Ovary (tissue), 9 donors: ENCODE results near the gene CACHD1. TPM values are rescaled to one million over a fixed set of nuclear protein-coding genes. Genes with fewer than 3 reads are reported as not detected.

Experiments
- DNase-seq, 5 donors: peaks; one replicate each; pipeline ENCODE4 v3.0.0-alpha.2; 2019 to 2020
- H3K27ac ChIP-seq, 2 donors: fragments of 200-600 bp; one replicate each; pipeline versions ENCODE4 v1.5.1 to v1.8.0; 2019 to 2022
- H3K27me3 ChIP-seq: fragments of 200-600 bp; one replicate; pipeline ENCODE4 v1.8.0; 2022
- H3K36me3 ChIP-seq: fragments of 200-600 bp; sonication (generic); one replicate; pipeline ENCODE4 v1.5.1; 2019
- H3K4me1 ChIP-seq: one replicate; pipeline ENCODE4 v1.8.1; 2013; ENCODE audit warnings: mild to moderate bottlenecking, moderate library complexity; ENCODE audit not compliant: insufficient read depth
- H3K4me3 ChIP-seq: fragments of 200-600 bp; sonication (generic); one replicate; pipeline ENCODE4 v1.5.1; 2017
- H3K9me3 ChIP-seq, 2 donors: fragments of 200-600 bp in 1 of 2; sonication (generic) in 1 of 2; one replicate each; pipeline versions ENCODE4 v1.5.1 to v1.8.1; 2013 to 2019; ENCODE audit warnings: mild to moderate bottlenecking in 1 of 2, moderate library complexity in 1 of 2
- CTCF ChIP-seq, 3 donors: fragments of 450-650 bp in 2 of 3; fragments of 200-600 bp in 1 of 3; IDR thresholded peaks; one replicate each; pipeline versions ENCODE4 v1.5.1 to v1.8.0; 2016 to 2022; ENCODE audit warnings: antibody characterized with exemption in 3 of 3, mild to moderate bottlenecking in 1 of 3
- EP300 ChIP-seq: sonication (generic); formaldehyde crosslinking; IDR thresholded peaks from one replicate; pipeline ENCODE4 v1.6.1; 2017; ENCODE audit warnings: antibody characterized with exemption
- POLR2A ChIP-seq: fragments of 450-650 bp; IDR thresholded peaks from one replicate; pipeline ENCODE4 v1.6.1; 2017; ENCODE audit warnings: antibody characterized with exemption, mild to moderate bottlenecking, moderate library complexity
- WGBS, 3 donors: extraction: QIAGEN DNeasy Blood & Tissue Kit in 1 of 3; methylation state at CpG; one replicate each; pipeline versions ENCODE4 v1.1.5 to v1.1.7; 2013 to 2017; 5-methylcytosine and 5-hydroxymethylcytosine counted together
- intact Hi-C, 4 donors: fragments of 100-400 bp; cut with DNase I; formaldehyde crosslinking; loops; one replicate each; pipeline versions ENCODE4 v1.11.0 to v1.15.1; 2022 to 2023
- polyA plus RNA-seq, 2 donors: library from polyadenylated mRNA; stranded (reverse); fragments of 200-250 nt in 1 of 2; fragments of 350-450 nt in 1 of 2; fragmentation: Illumina TruSeq in 1 of 2; extraction: RNeasy Lipid Tissue Mini Kit (QIAGEN cat#74804) in 1 of 2; gene quantifications; one replicate each; pipeline ENCODE4 v1.2.3, GENCODE V29; 2013 to 2014
- total RNA-seq, 7 donors: library from RNA; depleted of rRNA in 2 of 7; stranded (reverse); fragments of >200 nt in 2 of 7; fragmentation: NEBNext Ultra II Directional in 3 of 7; extraction: Animal tissue kit (Norgen Biotek cat#: 25700) in 3 of 7; gene quantifications; one replicate each; pipeline versions ENCODE4 v1.1.0 to v1.2.4, GENCODE V29; 2016 to 2023
- donor health status: DM: no; HTN: no; CAD: no; lungs with moderate emphysema.
- donor health status: DM: no; HTN: no; CAD: no.
- donor health status: Bipolar disorder and iron deficiency.
- donor health status: DM: yes; HTN: yes; CAD: no.
- donor health status: DM: no; HTN: no; CAD: no.
- donor health status: DM: yes; HTN: yes; CAD: no.

CACHD1 gene
- total and polyA plus RNA-seq, 9 donors = 17.0 to 33.1 (median 23.2) TPM

- H3K27ac ChIP-seq = no peak overlapping the region
- DNase-seq = no peak
- no peaks in the 10 kb centered on the region for H3K27me3 ChIP-seq
- no peak for TF ChIP-seq EP300
- TF ChIP-seq CTCF (IDR thresholded peaks at IDR 0.05) = no peak
- no peak for TF ChIP-seq POLR2A
- no peaks in the 10 kb centered on the region for H3K9me3 ChIP-seq
- peaks cover 4% of the 10 kb centered on the region for H3K4me1 ChIP-seq
- intact Hi-C loops = loop anchor here in 1 of 4 donors (10.0 kb wide), 1 partner anchor 107 kb away; the partner anchor contains the start of gene CACHD1
- H3K36me3 ChIP-seq = no peaks in the 10 kb centered on the region
- WGBS, 3 donors = 83 to 94% (median 92%) methylated on average over 4 of the region's 4 CpGs
- H3K4me3 ChIP-seq = no peak overlapping the region
These were observed 111.9 kb downstream of the CACHD1 start for GRCh38 chr1:64581843-64582185.

GRCh38 chr1:64584479-64584878 is 114.5 kb downstream of the CACHD1 start:
- no peak for TF ChIP-seq CTCF (IDR thresholded peaks at IDR 0.05)
- TF ChIP-seq EP300 = no peak
- no peak for TF ChIP-seq POLR2A
- intact Hi-C loops = loop anchor here in 1 of 4 donors (10.0 kb wide), 1 partner anchor 110 kb away; the partner anchor contains the start of gene CACHD1

GRCh38 chr1:64588876-64589275 is 118.9 kb downstream of the CACHD1 start:
- TF ChIP-seq CTCF (IDR thresholded peaks at IDR 0.05) = no peak
- TF ChIP-seq POLR2A = no peak
- no peaks in the 10 kb centered on the region for H3K9me3 ChIP-seq
- DNase-seq = no peak
- no peak overlapping the region for H3K4me3 ChIP-seq
- intact Hi-C loops = loop anchor here in 1 of 4 donors (10.0 kb wide), 1 partner anchor 114 kb away; the partner anchor contains the start of gene CACHD1
- H3K36me3 ChIP-seq = no peaks in the 10 kb centered on the region
- no peaks in the 10 kb centered on the region for H3K27me3 ChIP-seq
- H3K4me1 ChIP-seq = no peaks in the 10 kb centered on the region
- no peak overlapping the region for H3K27ac ChIP-seq

More at GRCh38 chr1:64584479-64584878, 114.5 kb downstream of the CACHD1 start:
- H3K4me3 ChIP-seq = no peak overlapping the region
- DNase-seq = no peak
- no peak overlapping the region for H3K27ac ChIP-seq
- 90 to 95% (median 91%) methylated on average over 1 of the region's 1 CpG for WGBS, 3 donors
- H3K4me1 ChIP-seq = no peaks in the 10 kb centered on the region
- no peaks in the 10 kb centered on the region for H3K9me3 ChIP-seq
- no peaks in the 10 kb centered on the region for H3K36me3 ChIP-seq
- no peaks in the 10 kb centered on the region for H3K27me3 ChIP-seq

GRCh38 chr1:64590316-64590715 is 120.4 kb downstream of the CACHD1 start:
- no peaks in the 10 kb centered on the region for H3K9me3 ChIP-seq
- no peak overlapping the region for H3K4me3 ChIP-seq
- no peaks in the 10 kb centered on the region for H3K36me3 ChIP-seq
- intact Hi-C loops = no loop called here
- WGBS, 3 donors = 89 to 97% (median 91%) methylated on average over 1 of the region's 1 CpG
- H3K4me1 ChIP-seq = peaks cover 2% of the 10 kb centered on the region
- TF ChIP-seq POLR2A (no peak), EP300 (no peak), CTCF (IDR thresholded peaks at IDR 0.05) (no peak)
- H3K27ac ChIP-seq = no peak overlapping the region
- H3K27me3 ChIP-seq = no peaks in the 10 kb centered on the region
- DNase-seq = no peak
